Gastrocnemius medialis (tissue), 4 donors: ENCODE results near the gene VWA1.
"Not testable (repeated sequence)": the region's sequence is repeated elsewhere in the genome, so short reads cannot be mapped to it uniquely, and the experiment has no call there.

Experiments
- CTCF ChIP-seq, 5 experiments: fragments of 450-650 bp in 3 of 5; fragments of 200-600 bp in 2 of 5; sonication (generic) in 2 of 5; IDR thresholded peaks in 4 of 5; conservative IDR thresholded peaks in 1 of 5; 1 replicate in 4 of 5; 2 replicates in 1 of 5; pipeline ENCODE4 v1.5.1; 2016 to 2019; ENCODE audit warnings: antibody characterized with exemption in 5 of 5, mild to moderate bottlenecking in 3 of 5, moderate library complexity in 3 of 5
- POLR2A ChIP-seq, 2 donors: fragments of 450-650 bp; IDR thresholded peaks; one replicate each; pipeline ENCODE4 v1.6.1; 2017; ENCODE audit warnings: antibody characterized with exemption in 2 of 2, mild to moderate bottlenecking in 2 of 2, moderate library complexity in 2 of 2

GRCh38 chr1:1450616-1451015 is 15.1 kb downstream of the VWA1 start:
- TF ChIP-seq CTCF (IDR thresholded peaks at IDR 0.05 in 4 of 5, conservative IDR thresholded peaks at IDR 0.05 in 1 of 5); POLR2A (IDR thresholded peaks at IDR 0.05): not testable (repeated sequence)
